HAP-1 (cell line): ENCODE measurements around the gene PSMC5.

Experiments used
- DNase-seq, 2 experiments: peaks; one replicate each; pipeline ENCODE4 v3.0.0-alpha.2; 2016 to 2020; ENCODE audit warnings: low spot score in 2 of 2
- H3K27me3 ChIP-seq: fragments of 250-450 bp; sonication (Bioruptor Pico); 2 replicates; pipeline ENCODE4 v1.5.1; 2020; ENCODE audit warnings: low read depth, mild to moderate bottlenecking, moderate library complexity
- H3K36me3 ChIP-seq: fragments of 250-450 bp; sonication (Bioruptor Pico); replicated peaks from 2 replicates; pipeline ENCODE4 v1.5.1; 2020; ENCODE audit warnings: mild to moderate bottlenecking
- H3K4me1 ChIP-seq: fragments of 250-450 bp; sonication (Bioruptor Pico); 2 replicates; pipeline ENCODE4 v1.5.1; 2020; ENCODE audit warnings: mild to moderate bottlenecking
- H3K4me3 ChIP-seq: fragments of 250-450 bp; sonication (Bioruptor Pico); 2 replicates; pipeline ENCODE4 v1.5.1; 2020; ENCODE audit warnings: mild to moderate bottlenecking, moderate library complexity
- H3K9me3 ChIP-seq: fragments of 250-450 bp; sonication (Bioruptor Pico); 2 replicates; pipeline ENCODE4 v1.5.1; 2020; ENCODE audit warnings: mild to moderate bottlenecking, moderate library complexity
- in situ Hi-C: fragments of 300-500 bp; cut with MboI; formaldehyde crosslinking; loops from 3 replicates; pipeline ENCODE4 v1.14.3; 2020; ENCODE audit warnings: low sequenced_read_pairs, inconsistent platforms, mixed read lengths

Gene PSMC5

DNA sequence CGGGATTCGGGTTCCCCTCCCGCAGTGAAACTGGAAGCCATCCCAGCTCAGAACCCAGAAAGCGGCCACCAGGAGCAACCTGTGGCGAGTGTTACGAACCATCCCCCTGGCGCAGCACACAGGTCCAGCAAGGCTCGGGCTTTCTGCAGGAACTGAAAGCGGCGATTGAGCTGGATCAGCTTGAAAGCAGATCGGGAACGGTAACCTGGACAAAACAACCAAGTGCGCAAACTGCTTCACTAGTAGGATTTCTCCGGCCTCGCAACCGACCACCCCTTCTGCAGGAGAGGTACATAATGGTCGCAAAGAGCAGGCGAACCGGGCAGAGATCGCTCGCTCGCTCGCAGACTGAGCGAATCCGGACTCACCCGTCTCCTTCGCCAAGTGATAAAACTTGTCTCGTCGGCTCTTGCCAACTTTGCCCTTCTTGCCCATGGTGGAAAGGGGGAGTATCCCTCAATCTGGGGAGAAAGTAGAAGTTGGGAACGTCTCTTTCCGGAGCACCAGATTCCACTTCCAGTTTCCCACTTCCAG is 696 bp upstream of the PSMC5 start:
- peaks cover 79% of the 10 kb centered on the region for H3K36me3 ChIP-seq
- no peak for DNase-seq
- H3K27me3 ChIP-seq: no peaks in the 10 kb centered on the region
- H3K4me3 ChIP-seq: peak overlapping the region; percentile 98
- H3K4me1 ChIP-seq: peaks cover 6% of the 10 kb centered on the region
- H3K9me3 ChIP-seq: no peaks in the 10 kb centered on the region
- in situ Hi-C loops: no loop called here

DNA sequence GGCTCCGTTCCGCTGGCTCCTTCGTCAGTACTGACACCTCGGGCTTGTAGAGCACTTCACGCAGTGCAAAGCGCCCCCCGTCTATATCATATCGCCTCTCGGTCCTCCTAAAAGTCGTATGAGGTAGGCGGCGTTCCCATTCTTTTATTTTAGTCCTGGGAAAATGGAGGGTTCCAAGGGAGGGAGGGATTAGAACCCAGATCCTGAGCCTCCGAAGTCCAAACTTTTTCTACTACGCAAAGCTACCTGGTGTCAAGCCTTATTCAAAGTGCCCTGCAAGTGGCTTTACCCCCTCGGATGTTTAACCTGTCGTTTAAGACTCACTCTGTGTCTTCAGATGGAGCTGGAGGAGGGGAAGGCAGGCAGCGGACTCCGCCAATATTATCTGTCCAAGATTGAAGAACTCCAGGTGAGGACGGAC is 580 bp downstream of the PSMC5 start:
- peak overlapping the region; percentile 98 for H3K4me3 ChIP-seq
- H3K9me3 ChIP-seq: no peaks in the 10 kb centered on the region
- DNase-seq: no peak
- in situ Hi-C loops: no loop called here
- H3K4me1 ChIP-seq: peaks cover 6% of the 10 kb centered on the region
- peaks cover 79% of the 10 kb centered on the region for H3K36me3 ChIP-seq
- no peaks in the 10 kb centered on the region for H3K27me3 ChIP-seq

DNA sequence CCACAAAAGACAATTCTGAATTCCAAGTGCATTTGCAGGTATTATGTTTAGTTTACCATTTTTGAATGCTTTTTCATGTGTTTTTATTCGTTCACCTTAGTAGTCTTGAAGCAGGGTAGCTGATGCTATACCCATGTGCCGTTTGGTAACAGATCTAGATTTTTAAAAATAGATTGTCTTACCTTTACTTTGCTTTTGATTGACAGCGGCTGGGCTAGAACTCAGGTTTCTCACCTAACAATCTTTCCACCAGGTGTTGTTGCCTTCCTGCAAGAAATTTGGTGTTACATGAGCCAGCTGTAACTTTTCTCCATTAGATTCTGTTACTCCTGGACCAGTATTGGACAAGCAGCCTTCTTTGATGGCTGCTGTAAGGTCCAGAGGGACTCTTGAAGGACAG is 1.7 kb downstream of the PSMC5 start:
- Histone ChIP-seq H3K9me3 (no peaks in the 10 kb centered on the region), H3K4me3 (no peak overlapping the region), H3K4me1 (peaks cover 6% of the 10 kb centered on the region), H3K36me3 (peaks cover 79% of the 10 kb centered on the region), H3K27me3 (no peaks in the 10 kb centered on the region)
- DNase-seq: no peak
- in situ Hi-C loops: no loop called here

DNA sequence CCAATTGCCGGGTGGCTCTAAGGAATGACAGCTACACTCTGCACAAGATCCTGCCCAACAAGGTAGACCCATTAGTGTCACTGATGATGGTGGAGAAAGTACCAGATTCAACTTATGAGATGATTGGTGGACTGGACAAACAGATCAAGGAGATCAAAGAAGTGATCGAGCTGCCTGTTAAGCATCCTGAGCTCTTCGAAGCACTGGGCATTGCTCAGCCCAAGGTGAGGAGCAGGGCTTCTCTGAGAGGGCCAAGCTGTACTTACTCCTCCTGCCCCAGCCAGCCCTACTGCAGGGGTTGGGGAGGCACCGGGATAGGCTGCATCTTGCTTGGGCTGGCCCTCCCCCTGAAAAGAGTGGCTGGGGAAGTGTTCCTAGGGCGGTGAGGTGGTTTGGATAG is 3.0 kb downstream of the PSMC5 start:
- in situ Hi-C loops: no loop called here
- no peaks in the 10 kb centered on the region for H3K27me3 ChIP-seq
- peaks cover 79% of the 10 kb centered on the region for H3K36me3 ChIP-seq
- no peak overlapping the region for H3K4me3 ChIP-seq
- peaks cover 6% of the 10 kb centered on the region for H3K4me1 ChIP-seq
- no peak for DNase-seq
- H3K9me3 ChIP-seq: no peaks in the 10 kb centered on the region

DNA sequence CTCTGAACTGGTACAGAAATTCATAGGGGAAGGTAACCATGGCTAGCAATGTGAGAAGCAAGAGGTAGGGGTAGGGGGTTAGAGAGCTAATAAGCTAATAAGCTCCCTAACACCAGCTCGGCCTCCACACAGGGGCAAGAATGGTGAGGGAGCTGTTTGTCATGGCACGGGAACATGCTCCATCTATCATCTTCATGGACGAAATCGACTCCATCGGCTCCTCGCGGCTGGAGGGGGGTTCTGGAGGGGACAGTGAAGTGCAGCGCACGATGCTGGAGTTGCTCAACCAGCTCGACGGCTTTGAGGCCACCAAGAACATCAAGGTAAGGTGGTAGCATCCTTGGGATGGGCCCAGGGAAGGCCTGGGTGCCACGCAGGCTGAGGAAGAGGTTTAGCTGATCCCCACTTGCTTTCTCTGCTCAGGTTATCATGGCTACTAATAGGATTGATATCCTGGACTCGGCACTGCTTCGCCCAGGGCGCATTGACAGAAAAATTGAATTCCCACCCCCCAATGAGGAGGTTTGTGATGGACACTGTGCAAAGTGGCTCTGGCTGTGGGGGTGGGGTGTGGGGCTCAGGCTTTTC is 3.8 kb downstream of the PSMC5 start:
- in situ Hi-C loops: no loop called here
- no peak overlapping the region for H3K4me3 ChIP-seq
- DNase-seq: no peak
- H3K9me3 ChIP-seq: no peaks in the 10 kb centered on the region
- no peaks in the 10 kb centered on the region for H3K27me3 ChIP-seq
- peaks cover 76% of the 10 kb centered on the region for H3K36me3 ChIP-seq
- peaks cover 1% of the 10 kb centered on the region; the same call in 1 of the 2 replicates for H3K4me1 ChIP-seq

DNA sequence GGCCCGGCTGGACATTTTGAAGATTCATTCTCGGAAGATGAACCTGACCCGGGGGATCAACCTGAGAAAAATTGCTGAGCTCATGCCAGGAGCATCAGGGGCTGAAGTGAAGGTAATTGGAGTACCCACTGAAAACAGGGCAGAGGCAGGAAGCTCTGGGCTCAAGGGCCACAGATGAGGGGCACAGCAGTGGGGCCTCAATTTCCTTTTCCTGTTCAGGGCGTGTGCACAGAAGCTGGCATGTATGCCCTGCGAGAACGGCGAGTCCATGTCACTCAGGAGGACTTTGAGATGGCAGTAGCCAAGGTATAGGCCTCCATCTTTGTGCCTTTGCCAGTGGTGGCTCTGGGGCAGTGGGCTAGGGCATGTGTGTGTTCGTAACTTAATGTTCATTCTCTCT is 4.3 kb downstream of the PSMC5 start:
- DNase-seq: no peak
- no peaks in the 10 kb centered on the region for H3K4me1 ChIP-seq
- in situ Hi-C loops: no loop called here
- no peaks in the 10 kb centered on the region for H3K27me3 ChIP-seq
- peaks cover 77% of the 10 kb centered on the region for H3K36me3 ChIP-seq
- H3K9me3 ChIP-seq: no peaks in the 10 kb centered on the region
- no peak overlapping the region for H3K4me3 ChIP-seq

DNA sequence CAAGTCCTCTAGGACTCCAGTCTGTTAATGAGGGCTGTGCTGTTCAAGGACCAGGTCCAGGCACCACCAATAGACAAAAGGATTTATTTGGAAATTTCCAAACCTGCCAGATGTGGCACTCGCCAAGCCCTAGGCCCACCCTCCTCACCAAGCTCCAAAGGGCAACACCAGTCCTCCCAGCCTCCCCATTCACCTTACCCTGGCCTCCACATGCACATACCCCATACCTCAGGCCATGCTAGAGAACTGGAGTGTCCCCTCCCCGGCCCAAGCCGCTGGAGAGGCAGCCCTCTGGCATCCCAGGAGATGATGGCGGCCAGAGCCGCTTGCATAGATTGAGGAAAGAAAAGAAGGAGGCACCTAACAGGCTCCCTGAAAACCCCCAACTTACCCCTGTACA is 4.8 kb downstream of the PSMC5 start:
- DNase-seq: no peak
- Histone ChIP-seq H3K9me3 (no peaks in the 10 kb centered on the region), H3K36me3 (peaks cover 80% of the 10 kb centered on the region), H3K27me3 (no peaks in the 10 kb centered on the region), H3K4me3 (no peak overlapping the region), H3K4me1 (no peaks in the 10 kb centered on the region)
- in situ Hi-C loops: no loop called here

DNA sequence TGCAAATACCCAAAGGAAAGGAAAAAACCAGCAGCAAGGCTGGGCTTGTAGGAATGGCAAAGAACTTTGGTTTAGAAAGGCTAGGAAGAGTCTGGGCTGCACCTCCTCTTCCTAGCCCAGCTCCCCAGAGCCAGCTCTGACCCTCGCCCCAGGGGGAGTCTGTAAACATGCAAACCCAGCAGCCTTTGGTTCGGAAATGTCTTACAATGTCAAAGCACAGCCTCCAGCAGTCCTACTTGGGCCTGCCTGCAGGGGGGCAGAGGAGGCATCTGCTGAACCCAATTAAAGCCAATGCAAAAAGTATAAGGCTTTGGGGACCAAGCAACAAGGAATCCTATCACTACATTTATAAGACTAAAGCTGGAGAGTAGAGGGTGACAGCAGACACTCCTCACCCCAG is 5.2 kb downstream of the PSMC5 start:
- H3K36me3 ChIP-seq: peaks cover 82% of the 10 kb centered on the region
- no peaks in the 10 kb centered on the region for H3K27me3 ChIP-seq
- no peaks in the 10 kb centered on the region for H3K4me1 ChIP-seq
- H3K9me3 ChIP-seq: no peaks in the 10 kb centered on the region
- no peak for DNase-seq
- in situ Hi-C loops: no loop called here
- no peak overlapping the region for H3K4me3 ChIP-seq

DNA sequence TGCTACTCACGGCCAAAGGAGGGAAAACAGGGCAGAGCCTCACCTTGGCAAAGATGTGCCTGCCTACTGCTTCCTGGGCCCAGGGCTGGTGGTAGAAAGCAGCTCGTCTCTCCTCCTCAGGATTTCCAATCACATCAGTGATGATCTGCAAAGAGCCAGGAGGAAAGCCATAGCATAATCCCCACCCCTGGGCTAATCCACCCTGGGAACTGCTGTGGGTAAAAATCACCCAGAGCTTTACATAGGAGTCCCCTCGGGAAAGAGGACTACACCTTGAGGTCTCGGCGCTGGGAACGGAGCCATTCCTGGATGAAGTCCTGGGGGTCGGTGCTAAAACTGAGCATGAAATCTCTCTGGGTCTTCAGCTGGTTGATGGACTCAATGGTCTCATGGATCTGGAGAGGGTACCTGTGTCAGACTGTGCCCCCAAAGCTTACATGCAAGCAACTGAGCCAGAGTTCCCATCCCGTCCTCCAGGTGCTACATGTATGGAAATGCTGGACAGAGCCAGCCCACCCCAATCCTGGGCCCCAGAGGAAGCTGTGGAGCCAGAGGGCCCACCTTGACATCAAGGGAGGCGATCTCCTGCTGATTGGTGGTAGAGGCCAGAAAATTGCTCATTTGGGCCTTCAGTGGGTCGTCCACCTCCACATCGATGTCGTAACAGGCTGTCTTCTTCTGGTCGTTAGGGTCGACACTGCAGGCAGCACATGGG is 6.0 kb downstream of the PSMC5 start:
- Histone ChIP-seq H3K4me1 (no peaks in the 10 kb centered on the region), H3K4me3 (no peak overlapping the region), H3K36me3 (peaks cover 82% of the 10 kb centered on the region), H3K27me3 (no peaks in the 10 kb centered on the region), H3K9me3 (no peaks in the 10 kb centered on the region)
- in situ Hi-C loops: no loop called here
- no peak for DNase-seq

DNA sequence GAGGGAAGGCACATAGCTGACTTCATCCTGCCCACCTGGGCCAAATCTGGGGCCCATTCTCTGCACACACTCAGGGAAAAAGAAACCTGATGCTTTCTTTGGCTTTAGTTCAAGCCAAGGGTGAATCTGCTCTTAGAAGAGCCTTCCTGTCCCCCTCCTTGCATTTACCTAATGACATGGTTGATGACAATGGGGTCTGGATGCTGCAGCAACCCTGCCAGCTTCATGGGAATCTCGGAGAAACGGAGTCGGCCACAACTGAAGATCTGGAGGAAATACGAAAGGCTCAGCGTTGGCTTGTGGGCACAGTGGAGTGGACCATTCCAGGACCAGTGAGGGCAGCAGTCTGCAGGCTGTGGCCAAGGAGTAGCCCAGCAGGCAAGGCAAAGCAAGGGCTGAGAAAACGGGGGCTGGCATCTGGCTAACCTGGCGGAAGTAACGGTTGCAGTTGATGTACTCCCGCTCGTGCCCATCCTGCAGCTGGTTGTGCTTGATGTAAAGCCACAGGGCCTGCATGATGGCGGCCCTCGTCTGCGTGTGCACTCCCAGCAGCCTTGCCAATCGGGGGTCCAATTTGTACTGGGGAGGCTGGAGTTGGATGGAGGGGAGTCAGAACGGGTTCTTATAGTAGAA is 6.6 kb downstream of the PSMC5 start:
- Histone ChIP-seq H3K9me3 (no peaks in the 10 kb centered on the region), H3K4me3 (no peak overlapping the region), H3K27me3 (no peaks in the 10 kb centered on the region), H3K36me3 (peaks cover 78% of the 10 kb centered on the region), H3K4me1 (peaks cover under 1% of the 10 kb centered on the region; the same call in 1 of the 2 replicates)
- in situ Hi-C loops: no loop called here
- DNase-seq: no peak

DNA sequence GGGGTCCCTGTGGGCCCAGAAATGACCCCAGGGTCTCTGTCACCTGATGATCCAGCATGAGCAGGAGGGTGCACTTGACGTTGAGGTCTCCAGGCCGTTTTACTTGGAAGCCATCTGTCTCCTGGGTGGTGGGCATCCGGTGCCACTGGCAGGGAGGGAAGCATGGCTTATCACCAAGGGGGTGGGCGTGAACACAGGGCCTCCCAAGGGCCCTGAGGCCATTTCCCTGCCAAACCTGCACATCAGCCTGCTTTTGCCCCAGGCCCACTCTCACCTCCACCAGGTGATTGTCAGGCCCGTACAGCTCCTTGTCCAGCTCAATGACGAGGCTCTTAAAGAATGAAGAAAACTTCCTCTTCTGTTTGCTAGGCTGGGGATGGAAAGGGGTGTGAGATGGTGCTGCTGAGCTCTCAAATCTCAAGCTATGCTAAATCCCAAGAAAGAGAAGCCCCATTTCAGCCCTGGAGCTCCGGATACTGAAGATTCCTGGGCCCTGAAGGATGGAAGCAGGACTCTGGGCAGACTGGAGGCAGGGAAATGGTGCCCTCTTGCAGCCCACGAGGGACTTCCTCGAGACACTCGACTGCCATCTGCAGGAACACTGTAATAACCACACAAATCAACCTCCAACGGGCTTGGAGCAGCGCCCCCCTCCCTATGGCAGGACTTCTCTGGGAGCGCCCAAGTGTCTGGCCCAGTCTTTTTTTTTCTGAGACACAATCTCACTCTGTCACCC is 7.4 kb downstream of the PSMC5 start:
- Histone ChIP-seq H3K27me3 (no peaks in the 10 kb centered on the region), H3K4me3 (no peak overlapping the region), H3K9me3 (no peaks in the 10 kb centered on the region), H3K4me1 (peaks cover 5% of the 10 kb centered on the region), H3K36me3 (peaks cover 70% of the 10 kb centered on the region)
- peak; percentile 86 to 87 for DNase-seq
- in situ Hi-C loops: no loop called here

DNA sequence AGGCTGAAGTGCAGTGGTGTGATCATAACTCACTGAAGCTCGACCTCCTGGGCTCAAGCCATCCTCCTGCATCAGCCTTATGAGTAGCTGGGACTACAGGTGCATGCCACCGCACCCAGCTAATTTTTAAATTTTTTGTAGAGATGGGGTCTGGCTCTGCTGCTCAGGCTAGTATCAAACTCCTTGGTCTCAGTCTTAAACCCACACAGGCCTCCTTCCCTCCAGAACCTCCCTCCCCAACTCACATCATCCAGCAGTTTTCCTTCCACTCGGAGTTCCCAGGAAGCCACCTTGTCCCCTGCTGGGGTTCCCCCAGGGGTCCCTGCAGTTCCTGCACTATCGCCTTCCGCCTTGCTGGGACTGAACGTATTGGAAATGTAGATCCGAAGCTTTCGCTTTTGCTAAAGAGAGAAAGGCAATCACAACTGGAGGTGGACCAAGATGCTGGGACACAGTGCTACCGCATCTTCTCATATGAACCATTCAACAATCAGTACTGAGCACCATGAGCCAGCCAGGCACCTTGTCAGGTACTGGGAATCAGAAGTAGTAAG is 8.0 kb downstream of the PSMC5 start:
- in situ Hi-C loops: no loop called here
- no peaks in the 10 kb centered on the region for H3K27me3 ChIP-seq
- no peak overlapping the region for H3K4me3 ChIP-seq
- peaks cover 64% of the 10 kb centered on the region for H3K36me3 ChIP-seq
- peaks cover 5% of the 10 kb centered on the region for H3K4me1 ChIP-seq
- no peaks in the 10 kb centered on the region for H3K9me3 ChIP-seq
- no peak for DNase-seq

DNA sequence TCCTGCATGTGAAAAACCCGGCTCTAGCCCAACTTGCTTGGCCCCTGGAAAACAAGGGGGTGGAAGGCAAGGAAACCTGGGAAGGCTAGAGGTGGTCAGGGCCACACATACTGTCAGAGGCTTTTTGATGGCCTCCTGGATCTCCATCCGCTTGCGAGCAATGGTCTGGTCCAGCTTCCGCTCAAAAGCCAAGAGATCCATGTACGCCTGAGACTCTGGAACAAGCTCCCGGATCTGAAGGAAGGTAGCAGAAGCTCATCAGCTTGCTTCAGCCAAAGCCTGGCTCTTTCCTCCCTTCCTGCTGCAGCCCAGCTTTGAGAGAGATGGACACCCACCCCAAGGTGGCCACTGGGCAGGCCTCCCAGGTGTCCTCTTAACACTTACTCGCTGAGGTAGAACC is 9.6 kb downstream of the PSMC5 start:
- Histone ChIP-seq H3K4me1 (peaks cover 11% of the 10 kb centered on the region), H3K4me3 (no peak overlapping the region), H3K9me3 (no peaks in the 10 kb centered on the region), H3K27me3 (no peaks in the 10 kb centered on the region), H3K36me3 (peaks cover 48% of the 10 kb centered on the region)
- in situ Hi-C loops: no loop called here
- DNase-seq: no peak
